ENCODE results near the gene IGLL1. TPM values are rescaled to one million over a fixed set of nuclear protein-coding genes. Genes with fewer than 3 reads are reported as not detected.

The IGLL1 gene
- total and polyA plus RNA-seq, 12 donors, result 0.17 to 0.48 TPM; not detected in 10

DNA sequence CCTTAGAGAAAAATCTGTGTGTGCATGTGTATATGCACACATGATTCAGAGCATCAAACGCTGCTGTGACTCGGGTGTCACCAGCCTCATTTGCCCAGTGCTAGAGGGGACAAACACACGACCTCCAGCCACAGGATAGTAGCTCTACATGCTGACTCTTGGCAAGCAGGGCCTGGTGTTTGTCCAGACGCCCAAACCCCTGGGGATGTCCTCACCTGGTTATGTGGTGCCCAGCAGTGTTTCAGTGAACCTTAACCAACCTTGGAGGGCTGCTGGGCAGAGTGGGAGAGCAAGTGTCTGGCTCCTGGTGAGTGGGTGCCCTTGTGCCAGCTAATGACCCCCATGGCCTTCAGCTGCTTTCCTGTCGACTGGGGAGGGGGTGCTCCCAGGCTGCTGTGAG is 26.7 kb downstream of the IGLL1 start:
- intact Hi-C loops (cut with DNase I), result loop anchor here in 1 of 2 donors (5.0 kb wide), 1 partner anchor 39 kb away; no protein-coding TSS in a partner anchor
- 50 to 79% (median 67%) methylated on average over 2 to 5 of the region's 5 CpGs for WGBS, 4 donors
- no peak for DNase-seq

DNA sequence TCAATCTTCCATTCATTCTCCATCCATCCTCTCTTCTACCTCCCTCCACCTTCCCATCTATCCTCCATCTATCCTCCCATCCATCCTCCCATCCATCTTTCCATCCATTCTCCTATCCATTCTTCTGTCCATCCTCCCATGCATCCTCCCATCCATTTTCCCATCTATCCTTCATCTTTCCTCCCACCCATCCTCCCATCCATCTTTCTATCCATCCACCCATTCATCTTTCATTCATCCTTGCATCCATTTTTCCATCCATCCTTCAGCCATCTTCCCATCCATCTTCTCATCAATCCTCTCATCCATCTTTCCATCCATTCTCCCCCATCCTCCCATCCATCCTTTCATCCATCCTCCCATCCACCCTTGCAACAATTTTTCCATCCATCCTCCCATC is 27.5 kb downstream of the IGLL1 start:
- H3K27ac ChIP-seq, result no peak overlapping the region
- intact Hi-C loops (cut with DNase I), result loop anchor here in 1 of 2 donors (5.0 kb wide), 1 partner anchor 40 kb away; no protein-coding TSS in a partner anchor
- no peaks in the 10 kb centered on the region for H3K4me1 ChIP-seq (replicated peaks in 1 of 2)
- DNase-seq, result no peak
- H3K36me3 ChIP-seq (replicated peaks in 1 of 2), result no peaks in the 10 kb centered on the region
- TF ChIP-seq POLR2A (IDR thresholded peaks at IDR 0.05), result no peak
- TF ChIP-seq, protein P1, sequence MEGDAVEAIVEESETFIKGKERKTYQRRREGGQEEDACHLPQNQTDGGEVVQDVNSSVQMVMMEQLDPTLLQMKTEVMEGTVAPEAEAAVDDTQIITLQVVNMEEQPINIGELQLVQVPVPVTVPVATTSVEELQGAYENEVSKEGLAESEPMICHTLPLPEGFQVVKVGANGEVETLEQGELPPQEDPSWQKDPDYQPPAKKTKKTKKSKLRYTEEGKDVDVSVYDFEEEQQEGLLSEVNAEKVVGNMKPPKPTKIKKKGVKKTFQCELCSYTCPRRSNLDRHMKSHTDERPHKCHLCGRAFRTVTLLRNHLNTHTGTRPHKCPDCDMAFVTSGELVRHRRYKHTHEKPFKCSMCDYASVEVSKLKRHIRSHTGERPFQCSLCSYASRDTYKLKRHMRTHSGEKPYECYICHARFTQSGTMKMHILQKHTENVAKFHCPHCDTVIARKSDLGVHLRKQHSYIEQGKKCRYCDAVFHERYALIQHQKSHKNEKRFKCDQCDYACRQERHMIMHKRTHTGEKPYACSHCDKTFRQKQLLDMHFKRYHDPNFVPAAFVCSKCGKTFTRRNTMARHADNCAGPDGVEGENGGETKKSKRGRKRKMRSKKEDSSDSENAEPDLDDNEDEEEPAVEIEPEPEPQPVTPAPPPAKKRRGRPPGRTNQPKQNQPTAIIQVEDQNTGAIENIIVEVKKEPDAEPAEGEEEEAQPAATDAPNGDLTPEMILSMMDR (IDR thresholded peaks at IDR 0.05), result no peak
- no peaks in the 10 kb centered on the region for H3K27me3 ChIP-seq
- no peak overlapping the region for H3K4me3 ChIP-seq
- H3K9me3 ChIP-seq (replicated peaks in 1 of 3), result no peaks in the 10 kb centered on the region

More for the DNA sequence above, 26.7 kb downstream of the IGLL1 start:
- H3K27me3 ChIP-seq, result no peaks in the 10 kb centered on the region
- no peaks in the 10 kb centered on the region for H3K36me3 ChIP-seq (replicated peaks in 1 of 2)
- H3K4me1 ChIP-seq (replicated peaks in 1 of 2), result no peaks in the 10 kb centered on the region
- H3K9me3 ChIP-seq (replicated peaks in 1 of 3), result no peaks in the 10 kb centered on the region
- no peak overlapping the region for H3K27ac ChIP-seq
- TF ChIP-seq, protein P1 (IDR thresholded peaks at IDR 0.05), result no peak
- no peak for TF ChIP-seq POLR2A (IDR thresholded peaks at IDR 0.05)
- H3K4me3 ChIP-seq, result no peak overlapping the region

DNA sequence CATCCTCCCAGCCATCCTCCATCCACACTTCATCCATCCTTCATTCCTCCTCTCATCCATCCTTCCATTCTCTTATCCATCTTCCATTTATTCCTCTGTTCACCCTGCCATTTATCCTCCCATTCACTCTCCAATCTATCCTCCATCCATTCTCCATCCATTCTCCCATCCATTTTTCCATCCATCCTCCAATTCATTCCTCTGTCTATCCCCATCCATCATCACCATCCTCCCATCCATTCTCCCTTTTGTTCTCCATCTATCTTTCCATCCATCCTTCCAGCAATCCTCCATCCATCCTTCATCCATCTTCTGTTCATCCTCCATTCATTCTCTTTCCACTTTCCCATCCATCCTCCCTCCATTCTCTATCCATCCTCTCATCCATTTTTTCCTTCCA is 28.7 kb downstream of the IGLL1 start:
- TF ChIP-seq POLR2A (IDR thresholded peaks at IDR 0.05), result no peak
- TF ChIP-seq, protein P1 (IDR thresholded peaks at IDR 0.05), result no peak
- intact Hi-C loops (cut with DNase I), result loop anchor here in 1 of 2 donors (5.0 kb wide), 1 partner anchor 41 kb away; no protein-coding TSS in a partner anchor
- no peak for DNase-seq
- H3K4me3 ChIP-seq, result no peak overlapping the region
- H3K9me3 ChIP-seq (replicated peaks in 1 of 3), result no peaks in the 10 kb centered on the region
- H3K36me3 ChIP-seq (replicated peaks in 1 of 2), result no peaks in the 10 kb centered on the region
- no peak overlapping the region for H3K27ac ChIP-seq
- no peaks in the 10 kb centered on the region for H3K27me3 ChIP-seq
- H3K4me1 ChIP-seq (replicated peaks in 1 of 2), result no peaks in the 10 kb centered on the region

DNA sequence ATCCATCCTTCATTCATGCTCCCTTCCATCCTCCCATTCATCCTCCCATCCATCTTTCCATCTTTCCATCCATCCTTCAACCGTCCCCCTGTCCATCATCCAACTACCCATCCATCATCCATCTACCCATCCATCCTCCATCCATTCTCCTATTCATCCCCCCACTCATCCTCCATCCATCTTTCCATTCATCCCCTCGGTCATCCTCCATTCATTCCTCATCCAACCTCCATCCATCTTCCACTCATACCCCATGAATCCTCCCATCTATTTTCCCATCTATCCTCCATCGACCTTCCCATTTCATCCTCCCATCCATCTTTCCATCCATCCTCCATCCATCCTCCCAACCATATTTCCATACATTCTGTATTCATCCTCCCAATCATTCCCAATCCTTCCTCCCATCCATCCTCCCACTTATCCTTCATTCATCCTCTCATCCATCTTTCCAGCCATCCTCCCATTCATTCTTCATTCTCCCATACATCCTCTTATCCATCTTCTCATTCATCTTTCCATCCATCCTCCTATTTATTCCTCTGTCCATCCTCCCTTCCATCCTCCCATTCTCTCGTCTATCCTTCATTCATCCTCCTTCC is 29.9 kb downstream of the IGLL1 start:
- Histone ChIP-seq H3K36me3 (replicated peaks in 1 of 2) (no peaks in the 10 kb centered on the region), H3K27me3 (no peaks in the 10 kb centered on the region), H3K4me1 (replicated peaks in 1 of 2) (no peaks in the 10 kb centered on the region), H3K9me3 (replicated peaks in 1 of 3) (no peaks in the 10 kb centered on the region), H3K27ac (no peak overlapping the region), H3K4me3 (no peak overlapping the region)
- DNase-seq, result no peak
- 61 to 80% (median 72%) methylated on average over 4 of the region's 4 CpGs for WGBS, 4 donors
- TF ChIP-seq, protein P1 (IDR thresholded peaks at IDR 0.05), result no peak
- TF ChIP-seq POLR2A (IDR thresholded peaks at IDR 0.05), result no peak
- intact Hi-C loops (cut with DNase I), result loop anchor here in 1 of 2 donors (5.0 kb wide), 1 partner anchor 42 kb away; no protein-coding TSS in a partner anchor

Data from adrenal gland (tissue), 12 donors.